ENCODE data around the gene VPS8. TPM values are rescaled to one million over a fixed set of nuclear protein-coding genes. Genes with fewer than 3 reads are reported as not detected.

VPS8 gene
- total and polyA plus RNA-seq, 7 donors = 11.4 to 52.6 (median 30.8) TPM

GRCh38 chr3:184821034-184821433 is 9.1 kb downstream of the VPS8 start:
- peak overlapping the region; percentile 97 for H3K27ac ChIP-seq
- no peak for ATAC-seq
- no peaks in the 10 kb centered on the region for H3K27me3 ChIP-seq (ENCODE audit: insufficient read depth in 3 of 3, low read length in 2 of 3)
- intact Hi-C loops (cut with DNase I) = no loop called here
- DNase-seq = no peak
- no peaks in the 10 kb centered on the region for H3K9me3 ChIP-seq
- no peak overlapping the region for H3K4me3 ChIP-seq
- peaks cover under 1 to 13% of the 10 kb centered on the region in 2 donors for H3K36me3 ChIP-seq (ENCODE audit: insufficient read depth in 1 of 2, low read depth in 1 of 2)
- TF ChIP-seq CTCF (IDR thresholded peaks at IDR 0.05) = no peak
- peaks cover 65% of the 10 kb centered on the region for H3K4me1 ChIP-seq
- WGBS, 3 donors = 78 to 91% (median 85%) methylated on average over 4 of the region's 4 CpGs

GRCh38 chr3:184822081-184822480 is 10.1 kb downstream of the VPS8 start:
- DNase-seq (no peak), ATAC-seq (peak; percentile 41 to 77 (median 72))
- no peak for TF ChIP-seq CTCF (IDR thresholded peaks at IDR 0.05)
- intact Hi-C loops (cut with DNase I) = no loop called here
- no peaks in the 10 kb centered on the region for H3K9me3 ChIP-seq
- H3K4me1 ChIP-seq = peaks cover 56% of the 10 kb centered on the region
- no peaks in the 10 kb centered on the region for H3K27me3 ChIP-seq (ENCODE audit: insufficient read depth in 3 of 3, low read length in 2 of 3)
- peaks cover 3 to 23% of the 10 kb centered on the region in 2 donors for H3K36me3 ChIP-seq (ENCODE audit: insufficient read depth in 1 of 2, low read depth in 1 of 2)
- peak overlapping the region; percentile 97 for H3K27ac ChIP-seq
- no peak overlapping the region for H3K4me3 ChIP-seq

DNA sequence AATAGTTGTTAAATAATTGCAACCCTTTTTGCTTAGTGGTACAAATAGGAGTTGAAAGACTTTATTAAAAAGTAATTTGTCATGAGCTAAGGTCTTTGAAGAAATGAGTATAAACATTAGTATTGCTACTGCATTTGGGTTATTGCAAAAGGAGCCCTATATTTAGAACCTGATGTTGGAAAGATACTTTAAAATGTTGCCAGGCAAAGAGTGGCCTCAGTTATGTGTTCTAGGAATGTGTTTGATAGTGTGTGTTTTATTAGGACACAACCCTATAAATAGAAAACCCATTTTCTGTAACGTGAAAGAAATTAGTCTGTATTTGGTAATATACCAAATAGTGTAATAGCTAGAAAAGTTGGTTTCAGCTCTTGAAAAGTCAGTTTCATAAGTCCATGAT is 10.7 kb downstream of the VPS8 start:
- Histone ChIP-seq H3K4me3 (no peak overlapping the region), H3K27me3 (ENCODE audit: insufficient read depth in 3 of 3, low read length in 2 of 3) (no peaks in the 10 kb centered on the region), H3K36me3 (ENCODE audit: insufficient read depth in 1 of 2, low read depth in 1 of 2) (peaks cover 3 to 29% of the 10 kb centered on the region in 2 donors), H3K4me1 (peaks cover 50% of the 10 kb centered on the region), H3K9me3 (no peaks in the 10 kb centered on the region), H3K27ac (peak overlapping the region; percentile 97)
- 18 to 22% (median 19%) methylated on average over 1 of the region's 1 CpG for WGBS, 3 donors
- DNase-seq = no peak
- intact Hi-C loops (cut with DNase I) = no loop called here
- TF ChIP-seq CTCF (IDR thresholded peaks at IDR 0.05) = no peak
- peak; percentile 74 to 81 (median 77) for ATAC-seq

DNA sequence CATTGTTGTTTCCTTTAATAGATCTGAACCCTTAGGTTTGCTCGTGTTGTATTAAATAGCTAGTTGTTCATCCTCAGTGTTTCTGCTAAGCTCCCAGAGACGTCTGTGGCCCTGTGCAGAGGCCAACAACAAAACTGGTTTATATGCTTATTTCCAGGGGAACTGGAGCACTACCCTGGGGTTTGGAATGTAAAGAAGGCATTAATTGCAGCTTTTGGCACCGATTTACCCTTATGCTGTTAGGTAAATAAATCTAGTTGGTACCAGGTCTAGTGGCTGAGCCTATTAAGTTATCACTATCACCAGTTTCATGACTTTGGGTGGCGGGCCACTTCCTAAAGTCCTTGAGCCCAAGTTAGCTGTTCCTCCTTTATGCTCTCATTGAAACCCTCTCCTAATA is 12.0 kb downstream of the VPS8 start:
- H3K4me1 ChIP-seq = peaks cover 39% of the 10 kb centered on the region
- H3K27ac ChIP-seq = peak overlapping the region; percentile 97
- ATAC-seq = no peak
- no peaks in the 10 kb centered on the region for H3K9me3 ChIP-seq
- no peaks in the 10 kb centered on the region for H3K27me3 ChIP-seq (ENCODE audit: insufficient read depth in 3 of 3, low read length in 2 of 3)
- H3K4me3 ChIP-seq = no peak overlapping the region
- H3K36me3 ChIP-seq (ENCODE audit: insufficient read depth in 1 of 2, low read depth in 1 of 2) = peaks cover 3 to 42% of the 10 kb centered on the region in 2 donors
- WGBS, 3 donors = 47 to 62% (median 53%) methylated on average over 4 of the region's 4 CpGs
- TF ChIP-seq CTCF (IDR thresholded peaks at IDR 0.05) = no peak
- DNase-seq = no peak
- intact Hi-C loops (cut with DNase I) = no loop called here

GRCh38 chr3:184825121-184825820 is 13.3 kb downstream of the VPS8 start:
- DNase-seq (no peak), ATAC-seq (peak in 2 of 4 donors; percentile 42 to 53)
- Histone ChIP-seq H3K4me1 (peaks cover 26% of the 10 kb centered on the region), H3K27me3 (ENCODE audit: insufficient read depth in 3 of 3, low read length in 2 of 3) (no peaks in the 10 kb centered on the region), H3K9me3 (no peaks in the 10 kb centered on the region), H3K36me3 (ENCODE audit: insufficient read depth in 1 of 2, low read depth in 1 of 2) (peaks cover 3 to 55% of the 10 kb centered on the region in 2 donors), H3K4me3 (no peak overlapping the region), H3K27ac (peak overlapping the region; percentile 19)
- intact Hi-C loops (cut with DNase I) = no loop called here
- 52 to 76% (median 55%) methylated on average over 6 of the region's 6 CpGs for WGBS, 3 donors
- TF ChIP-seq CTCF (IDR thresholded peaks at IDR 0.05) = no peak
